GM21526 (cell line): ENCODE results near the gene MACROD2.

Experiments
- ATAC-seq: cut with Tn5 transposase; IDR thresholded peaks from one replicate; pipeline ENCODE4 v1.9.1; 2021; ENCODE audit warnings: moderate library complexity; ENCODE audit not compliant: unreplicated experiment, low FRiP score

MACROD2 gene

DNA sequence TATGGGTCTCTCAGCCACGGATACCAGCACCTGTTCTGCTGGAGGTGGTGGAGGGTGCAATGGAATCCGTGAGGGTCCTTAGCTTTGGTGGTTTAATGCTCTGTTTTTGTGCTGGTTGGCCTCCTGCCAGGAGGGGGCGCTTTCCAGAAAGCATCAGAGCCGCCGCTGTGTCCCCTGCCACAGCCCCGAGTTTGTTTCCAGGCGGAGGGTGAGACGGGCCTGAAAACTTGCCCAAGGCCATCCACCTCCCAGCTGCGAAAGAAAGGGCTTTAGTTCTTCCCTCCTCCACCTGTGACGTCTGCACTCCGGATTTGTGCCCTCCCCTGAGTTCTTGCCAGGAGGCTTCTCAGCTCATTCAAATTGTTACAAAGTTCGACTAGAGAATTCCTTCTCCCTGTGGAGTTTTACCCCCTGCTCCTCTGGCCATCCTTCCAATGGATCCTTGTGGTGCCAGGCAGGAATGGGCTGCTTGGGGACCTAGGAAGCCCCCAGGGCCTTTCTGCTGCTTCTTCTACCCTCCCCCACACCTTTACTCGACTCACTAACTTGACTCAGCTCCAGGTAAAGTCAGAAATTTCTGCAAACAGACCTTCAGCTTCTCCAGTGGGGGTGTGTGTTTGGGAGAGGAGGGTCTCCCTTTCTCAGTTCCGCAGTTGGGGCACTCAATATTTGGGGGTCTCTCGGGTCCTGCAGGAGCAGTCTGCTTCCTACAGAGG is 1704.3 kb downstream of the MACROD2 start:
- no peak for ATAC-seq

DNA sequence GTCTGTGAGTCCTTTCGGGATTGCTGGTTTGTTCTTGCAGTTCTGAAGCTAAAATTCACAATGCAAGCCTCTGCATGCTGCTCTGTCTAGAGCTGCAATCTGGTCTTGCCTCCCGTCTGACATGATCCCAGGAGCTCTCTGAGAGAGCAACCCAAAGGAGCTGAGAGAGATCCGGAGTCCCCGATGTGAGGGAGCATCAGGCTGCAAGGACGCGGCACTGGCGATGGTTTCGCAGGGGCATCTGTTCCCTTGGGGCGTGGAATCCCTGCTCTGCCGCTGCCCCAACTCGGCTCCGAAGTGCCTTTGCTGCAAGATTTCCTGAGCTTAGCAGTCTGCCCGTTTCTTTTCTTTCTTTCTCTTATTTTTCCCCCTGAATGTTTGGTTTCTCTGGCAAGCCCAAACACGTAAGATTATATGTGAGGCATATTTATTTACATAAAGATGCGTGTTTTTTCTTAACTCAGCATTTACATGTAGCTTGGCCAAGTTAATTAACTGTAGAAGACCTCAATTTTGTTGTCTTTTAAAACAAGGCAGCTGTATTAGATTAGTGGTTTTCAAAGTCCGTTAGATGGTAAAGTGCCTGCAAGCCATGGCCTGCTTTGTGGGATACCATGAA is 1704.9 kb downstream of the MACROD2 start:
- ATAC-seq: no peak

DNA sequence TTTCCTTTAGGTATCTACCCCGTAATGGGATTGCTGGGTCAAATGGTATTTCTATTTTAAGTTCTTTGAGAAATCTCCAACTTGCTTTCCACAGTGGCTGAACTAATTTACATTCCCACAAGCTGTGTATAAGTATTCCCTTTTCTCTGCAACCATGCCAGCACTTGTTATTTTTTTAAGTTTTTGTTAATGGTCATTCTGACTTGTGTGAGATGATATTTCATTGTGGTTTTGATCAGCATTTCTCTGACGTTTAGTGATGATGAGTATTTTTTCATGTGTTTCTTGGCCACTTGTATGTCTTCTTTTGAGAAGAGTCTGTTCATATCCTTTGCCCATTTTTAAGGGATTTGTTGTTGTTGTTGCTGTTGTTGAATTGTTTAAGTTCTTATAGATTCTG is 1706.8 kb downstream of the MACROD2 start:
- no peak for ATAC-seq

DNA sequence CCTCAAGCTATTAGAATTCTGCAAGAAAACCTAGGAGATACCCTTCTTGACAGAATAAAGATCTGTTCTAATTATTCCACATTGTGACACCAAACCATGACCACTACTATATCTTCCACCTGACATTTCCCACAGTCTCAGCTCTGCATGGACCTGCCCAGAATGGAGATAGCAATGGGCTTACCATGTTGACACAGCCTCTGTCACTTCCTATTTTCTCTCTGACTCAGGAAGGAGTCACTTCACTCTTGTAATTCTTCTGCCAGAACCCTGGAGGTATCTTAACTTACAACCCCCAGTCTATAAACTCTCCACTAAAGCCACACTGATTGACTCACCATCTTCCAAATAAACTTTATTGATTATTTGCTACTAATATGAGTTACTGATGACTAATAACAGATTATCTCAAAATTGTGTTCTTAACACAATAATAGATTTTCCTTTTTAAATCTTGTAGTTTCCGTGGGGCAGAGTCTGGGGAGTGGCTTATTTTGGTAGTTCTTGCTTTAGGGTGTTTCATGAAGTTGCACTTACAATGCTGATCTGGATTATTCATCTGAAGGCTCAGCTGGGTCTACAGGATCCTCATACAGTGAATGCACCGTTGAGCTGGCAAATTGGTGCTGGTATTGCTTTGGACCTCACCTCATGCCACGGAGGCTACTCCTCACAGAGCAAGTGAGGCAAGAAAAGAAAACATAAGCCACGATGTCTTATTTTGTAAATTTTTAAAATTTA is 1708.0 kb downstream of the MACROD2 start:
- no peak for ATAC-seq

DNA sequence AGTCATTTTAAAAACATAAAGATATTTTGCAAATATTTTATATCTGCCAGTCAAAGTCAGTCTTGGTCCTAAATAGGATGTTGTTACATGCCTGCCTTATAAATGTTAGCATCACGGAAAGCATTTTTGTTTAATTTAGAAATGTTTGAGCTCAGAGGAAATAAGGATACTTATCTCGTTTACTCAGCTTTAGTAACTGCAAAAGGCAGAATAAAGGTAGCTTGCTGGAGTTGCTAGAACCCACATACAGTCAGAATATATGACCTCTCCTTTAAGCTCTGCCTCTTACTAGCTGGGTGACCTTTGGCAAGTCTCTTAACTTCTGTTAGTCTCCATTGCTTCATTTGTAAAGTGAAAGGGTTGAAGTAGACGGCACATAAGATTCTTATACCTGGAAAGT is 1710.7 kb downstream of the MACROD2 start:
- no peak for ATAC-seq

DNA sequence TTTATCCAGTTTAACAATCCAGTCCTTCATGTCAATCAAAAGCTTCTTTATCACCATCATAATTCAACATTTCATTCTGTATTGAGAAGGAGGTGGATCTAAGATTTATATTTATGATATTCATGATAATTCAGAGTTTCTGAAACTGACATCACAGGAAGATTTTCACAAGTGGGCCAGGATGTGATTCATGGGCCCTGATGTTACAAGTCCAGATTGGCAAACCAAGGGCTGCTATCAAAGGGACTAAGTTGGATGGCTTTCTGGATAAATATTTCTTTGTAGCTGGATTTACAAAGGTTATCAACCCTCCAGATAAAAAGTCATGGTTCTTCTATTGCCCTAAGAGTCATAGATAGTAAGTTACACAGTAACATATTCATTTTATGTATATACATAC is 1711.4 kb downstream of the MACROD2 start:
- ATAC-seq: no peak

DNA sequence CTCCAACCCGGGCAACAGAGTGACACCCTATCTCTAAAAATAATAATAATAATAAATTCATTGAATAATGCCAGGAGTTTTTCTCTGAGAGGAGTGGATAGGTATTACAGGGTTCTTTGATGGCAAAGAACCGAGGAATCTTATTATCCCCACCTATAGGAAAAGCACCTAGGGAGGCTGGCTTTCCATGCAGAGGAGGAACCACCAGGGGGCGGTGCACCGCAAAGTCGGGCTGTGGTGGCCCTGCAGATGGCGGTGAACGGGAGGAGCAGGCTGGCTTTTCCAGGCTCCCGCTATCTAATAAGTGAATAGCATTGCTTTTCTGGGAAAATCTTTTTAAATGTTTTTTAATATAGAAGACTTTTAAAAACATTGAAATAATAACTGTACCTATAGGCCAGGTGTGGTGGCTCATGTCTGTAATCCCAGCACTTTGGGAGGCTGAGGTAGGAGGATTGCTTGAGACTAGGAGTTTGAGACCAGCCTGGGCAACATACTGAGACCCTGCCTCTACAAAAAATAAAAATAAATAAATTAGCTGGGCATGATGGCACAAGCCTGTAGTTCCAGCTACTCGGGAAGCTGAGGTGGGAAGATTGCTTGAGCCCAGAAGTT is 1713.8 kb downstream of the MACROD2 start:
- ATAC-seq: peak; percentile 85

DNA sequence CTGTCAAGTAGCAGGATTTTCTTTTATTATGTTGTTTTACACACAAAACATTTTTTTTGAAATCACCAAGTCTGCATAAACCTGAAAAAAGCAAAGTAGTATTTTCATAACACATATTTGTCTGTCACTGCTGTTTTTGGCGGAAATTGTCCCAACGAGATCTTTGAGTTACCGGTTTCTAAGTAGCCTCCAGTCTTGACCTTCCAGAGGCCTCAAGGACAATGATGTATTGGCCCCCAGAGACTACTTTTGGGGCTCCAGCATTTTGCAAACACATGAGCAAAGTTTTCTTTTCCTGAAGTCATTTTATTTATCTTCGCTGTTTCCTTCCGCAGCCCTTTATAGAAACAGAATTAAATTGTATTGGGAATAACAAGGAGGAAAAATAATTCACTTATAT is 1715.3 kb downstream of the MACROD2 start:
- ATAC-seq: no peak

DNA sequence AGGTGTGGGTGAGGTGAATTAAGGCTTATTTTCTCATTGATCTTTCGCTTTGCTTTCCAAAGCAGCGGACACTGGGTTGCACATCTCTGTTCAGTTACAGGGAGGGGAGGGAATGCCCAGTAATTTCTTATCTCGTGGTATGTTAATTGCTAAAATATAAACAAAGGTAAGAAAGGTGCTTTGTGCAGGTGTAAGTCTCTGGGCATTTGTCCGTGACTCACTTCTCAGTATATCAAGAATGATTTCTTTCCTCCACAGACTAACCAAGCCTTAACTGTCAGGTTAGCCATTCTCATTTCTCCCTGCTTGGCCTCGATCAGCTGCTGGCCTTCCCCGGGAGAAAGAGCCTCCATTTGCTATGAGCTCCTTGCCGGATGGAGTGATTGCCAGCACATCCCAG is 1715.9 kb downstream of the MACROD2 start:
- ATAC-seq: no peak

DNA sequence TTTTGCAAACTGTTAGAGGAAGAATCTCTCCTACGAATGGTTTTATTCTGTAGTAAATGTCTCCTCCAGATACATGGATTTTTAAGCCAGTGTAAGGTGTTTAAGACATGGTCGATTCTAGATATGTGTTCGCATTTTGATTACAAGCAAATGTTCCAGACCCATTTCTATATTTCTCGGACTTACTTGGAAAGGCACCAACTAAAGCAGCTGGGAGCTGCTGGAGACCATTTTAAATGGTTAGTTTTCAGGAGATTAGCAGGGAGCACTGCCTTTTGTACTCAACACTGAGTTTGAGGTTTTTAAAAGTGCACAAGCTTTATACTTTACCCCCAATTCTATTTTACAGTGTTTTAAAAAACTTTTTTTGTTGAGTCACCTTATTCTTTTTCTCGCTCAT is 1720.9 kb downstream of the MACROD2 start:
- no peak for ATAC-seq

DNA sequence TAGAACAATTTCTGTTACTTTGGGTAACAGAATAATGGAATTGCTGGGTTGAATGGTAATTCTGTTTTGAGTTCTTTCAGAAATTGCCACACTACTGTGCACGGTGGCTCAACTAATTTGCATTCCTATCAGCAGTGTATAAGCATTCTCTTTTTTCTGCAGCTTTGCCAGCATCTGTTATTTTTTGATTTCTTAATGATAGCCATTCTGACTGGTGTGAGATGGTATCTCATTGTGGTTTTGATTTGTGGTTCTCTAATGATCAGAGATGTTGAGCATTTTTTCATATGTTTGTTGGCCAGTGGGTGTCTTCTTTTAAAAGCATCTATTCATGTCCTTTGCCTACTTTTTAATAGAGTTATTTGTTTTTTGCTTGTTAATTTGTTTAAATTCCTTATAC is 1731.1 kb downstream of the MACROD2 start:
- ATAC-seq: no peak

DNA sequence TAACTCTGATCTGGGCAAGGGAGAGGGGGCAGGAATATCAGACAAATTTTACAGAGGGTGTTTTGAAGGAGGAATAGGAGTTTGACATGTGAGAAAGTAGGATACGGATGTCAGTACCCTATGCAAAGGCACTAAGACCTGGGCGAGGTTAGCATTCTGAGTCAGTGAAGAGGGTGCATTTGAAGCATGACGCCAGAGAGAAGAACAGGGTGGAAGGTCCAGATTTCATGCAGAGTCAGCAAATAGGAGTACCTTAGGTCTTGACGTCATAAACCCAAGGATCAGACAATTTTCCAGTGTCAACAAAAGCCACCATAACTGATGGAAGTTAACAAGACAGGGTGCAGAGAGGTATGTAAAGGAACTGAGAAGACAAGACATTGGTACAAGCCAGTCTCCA is 1738.7 kb downstream of the MACROD2 start:
- ATAC-seq: no peak

DNA sequence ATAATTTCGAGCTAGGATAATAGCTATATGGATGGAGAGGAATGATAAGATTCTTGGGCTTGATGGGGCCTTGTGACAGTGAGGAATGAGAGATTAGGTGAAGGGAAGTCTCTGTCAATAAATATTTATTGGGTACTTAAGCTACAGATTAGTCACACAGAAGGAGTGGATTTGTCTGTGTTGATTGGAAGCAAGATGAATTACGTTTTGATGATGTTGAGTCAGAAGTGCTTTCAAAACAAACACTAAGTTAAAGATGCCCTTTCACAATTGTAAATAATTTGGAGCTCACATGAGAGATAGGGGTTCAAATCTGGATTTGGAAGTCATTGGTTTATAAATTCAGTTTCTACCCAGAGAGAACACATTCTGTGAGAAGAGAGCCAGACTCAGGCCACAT is 1743.7 kb downstream of the MACROD2 start:
- no peak for ATAC-seq

DNA sequence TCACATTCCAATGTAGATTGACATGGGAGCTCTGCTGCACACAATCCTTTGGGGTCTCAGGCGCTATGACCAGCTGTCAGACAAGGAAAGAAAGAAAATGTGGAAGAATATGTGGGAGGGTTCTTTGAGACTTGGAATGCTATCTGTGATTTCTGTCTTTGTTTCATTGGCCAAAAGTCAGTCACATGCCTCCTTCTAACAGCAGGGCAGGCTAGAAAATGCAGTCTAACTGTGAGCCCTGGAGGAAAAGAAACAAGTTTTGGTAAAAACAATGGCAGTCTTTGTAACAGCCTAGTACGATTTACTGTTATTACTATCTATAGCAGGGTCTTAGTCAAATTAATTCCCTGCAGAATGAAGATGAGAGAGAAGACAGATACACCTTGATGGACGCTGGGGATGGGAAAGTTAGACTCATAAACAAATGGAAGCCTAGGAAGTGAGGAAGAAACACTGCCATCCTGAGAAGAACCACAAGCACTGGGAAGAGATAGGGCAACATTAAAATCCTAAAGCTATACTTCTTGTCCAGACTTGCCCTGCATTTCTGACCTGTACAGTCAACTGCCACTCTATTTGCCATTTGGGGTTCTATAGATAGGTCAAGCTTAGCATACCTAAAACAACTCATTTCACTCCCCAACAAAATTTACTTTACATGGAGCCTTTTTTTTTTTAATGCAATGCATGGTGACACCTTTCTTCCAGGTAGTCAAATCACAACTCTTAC is 1744.9 kb downstream of the MACROD2 start:
- no peak for ATAC-seq

DNA sequence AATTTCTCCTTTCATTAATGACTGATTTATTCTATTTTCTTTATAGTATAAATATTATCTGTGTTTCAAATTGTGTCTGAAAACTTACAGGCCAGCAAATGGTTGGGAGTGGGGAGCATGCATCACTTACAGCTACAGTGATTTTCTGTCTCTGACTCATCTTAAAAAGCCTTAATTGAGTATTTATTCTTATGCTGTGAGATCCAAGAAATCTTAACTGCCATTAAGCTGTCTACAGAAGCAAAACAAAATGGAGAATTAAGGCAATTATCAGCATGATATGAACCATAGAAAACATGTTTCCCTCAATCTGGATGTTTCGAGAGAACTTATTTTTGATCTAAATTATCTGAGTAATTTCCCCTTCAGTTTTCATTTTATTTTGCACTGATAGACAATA is 1746.8 kb downstream of the MACROD2 start:
- ATAC-seq: no peak

DNA sequence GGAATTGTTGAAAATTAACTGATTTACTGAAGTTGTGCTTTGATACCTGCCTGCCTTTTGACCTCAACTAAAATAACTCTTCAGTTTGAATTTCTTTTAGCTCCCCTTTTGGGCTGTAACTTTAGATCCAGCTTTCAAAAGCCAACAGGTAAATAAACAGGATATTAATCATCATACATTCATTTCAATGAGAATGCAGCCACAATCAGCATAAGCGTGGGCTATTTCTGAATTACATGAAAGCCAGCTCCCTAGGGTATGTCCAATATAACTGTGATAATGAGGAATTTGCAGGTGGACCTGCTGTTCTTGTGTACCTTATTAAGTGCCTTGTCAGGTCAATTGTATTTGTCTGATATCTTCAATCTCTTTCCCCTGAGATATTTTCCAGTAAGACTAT is 1747.3 kb downstream of the MACROD2 start:
- ATAC-seq: no peak

DNA sequence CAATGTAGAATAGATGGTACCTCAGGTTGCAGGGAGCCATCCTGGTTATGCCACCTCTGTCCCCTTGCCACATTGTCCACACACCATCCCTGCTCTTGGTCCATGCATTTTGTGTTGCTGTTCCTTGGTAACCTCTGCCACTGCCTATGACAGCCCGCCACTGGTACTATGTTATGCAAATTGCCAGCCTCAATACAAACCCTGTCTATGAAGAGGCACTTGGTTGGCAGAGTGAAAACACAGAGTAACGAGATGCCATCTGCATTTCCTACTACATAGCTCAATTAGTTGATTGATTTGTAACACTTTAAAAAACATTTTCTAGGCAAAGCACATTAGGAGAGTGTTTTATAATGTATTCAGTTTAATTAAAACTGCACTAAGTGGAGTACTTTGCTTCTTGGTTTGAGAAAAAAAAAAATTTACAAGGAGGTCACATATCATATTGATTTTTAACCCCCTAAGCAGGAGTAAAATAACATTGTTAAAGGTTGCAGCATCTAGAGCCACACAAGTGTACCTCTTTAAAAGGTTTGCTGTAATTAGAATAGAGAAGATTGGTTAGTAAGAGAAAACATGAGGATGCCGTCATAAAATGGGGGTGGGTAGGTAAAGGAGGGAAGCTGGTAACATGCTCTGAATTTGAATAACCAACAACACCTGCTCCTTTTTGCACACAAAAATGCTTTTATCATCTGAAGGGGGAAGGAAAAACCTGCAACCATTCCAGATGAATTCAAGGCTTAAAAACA is 1760.9 kb downstream of the MACROD2 start:
- no peak for ATAC-seq

DNA sequence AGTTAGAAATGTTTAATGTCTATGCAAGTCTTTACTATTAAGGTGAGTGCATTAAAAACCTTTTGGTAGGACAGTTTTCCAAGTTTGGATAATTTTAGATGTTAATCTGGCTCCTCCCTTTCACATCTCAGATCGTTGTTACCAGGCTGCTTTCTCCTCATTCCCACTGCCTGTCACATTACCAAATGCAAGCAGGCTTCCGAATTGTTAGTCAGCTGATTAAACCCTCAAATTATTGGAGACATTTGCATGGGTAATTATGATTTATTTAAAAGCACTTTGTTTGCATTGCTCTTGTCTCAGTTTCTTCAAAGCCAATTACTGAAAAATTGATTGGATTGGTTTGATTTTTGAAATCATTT is 1761.4 kb downstream of the MACROD2 start:
- no peak for ATAC-seq

DNA sequence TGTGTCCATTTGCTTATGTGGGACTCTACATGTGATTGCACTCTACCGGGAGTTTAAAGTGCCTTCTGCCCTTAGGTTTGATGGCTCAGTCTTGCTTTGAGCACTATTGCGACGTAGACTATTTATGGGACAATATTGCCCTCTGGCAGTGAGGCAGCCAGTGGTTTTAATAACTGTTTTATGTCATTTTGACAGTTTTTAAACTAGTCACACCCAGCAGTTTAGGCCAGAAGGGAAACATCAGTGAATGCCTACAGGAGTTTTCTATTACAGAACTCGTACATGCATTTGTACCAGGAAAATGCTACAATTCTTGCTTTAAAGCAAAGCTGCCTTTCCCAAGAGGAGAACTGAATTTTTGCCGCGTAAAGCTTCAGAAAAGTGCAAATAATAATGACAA is 1764.3 kb downstream of the MACROD2 start:
- no peak for ATAC-seq

DNA sequence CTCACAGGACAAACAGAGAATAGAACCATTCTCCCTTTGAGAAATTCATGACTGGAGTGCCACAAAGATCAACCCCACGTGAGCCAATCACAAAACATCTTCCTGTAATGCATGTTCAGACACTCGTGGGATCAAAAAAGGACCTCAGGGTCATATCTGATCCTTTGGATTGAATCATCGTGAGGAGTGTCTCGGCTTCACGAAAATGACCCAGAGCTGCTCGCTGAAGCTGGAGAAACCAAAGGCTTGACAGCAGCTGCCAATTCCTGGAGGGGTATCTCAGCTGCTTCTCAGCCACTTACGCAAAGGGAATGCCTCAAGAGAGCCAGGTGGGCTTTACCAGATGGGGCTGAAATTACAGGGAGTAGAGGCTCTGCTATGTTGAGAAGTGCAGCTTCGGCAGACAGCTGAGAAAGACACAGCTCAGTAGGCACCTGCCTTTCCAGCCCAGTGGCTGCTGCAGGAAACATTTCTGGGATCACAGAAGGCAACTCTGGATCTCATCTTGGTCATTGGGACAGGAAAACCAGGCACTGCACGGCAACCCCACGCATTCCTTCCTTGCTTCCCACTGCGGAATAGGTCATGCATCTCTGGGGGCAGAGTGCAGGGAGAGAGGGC is 1764.8 kb downstream of the MACROD2 start:
- no peak for ATAC-seq
